GM18519 (cell line): ENCODE results near the gene NR6A1.

Source experiments
- ATAC-seq: cut with Tn5 transposase; IDR thresholded peaks from one replicate; pipeline ENCODE4 v1.9.1; 2021; ENCODE audit warnings: mild to moderate bottlenecking, moderate library complexity; ENCODE audit not compliant: unreplicated experiment, low FRiP score

The NR6A1 gene

GRCh38 chr9:124511891-124512805 lies 259.0 kb downstream of the NR6A1 start:
- no peak for ATAC-seq

GRCh38 chr9:124511426-124511840 lies 259.7 kb downstream of the NR6A1 start:
- ATAC-seq: no peak

- no peak for ATAC-seq
Measured at GRCh38 chr9:124510650-124511425, 260.3 kb downstream of the NR6A1 start.

- no peak for ATAC-seq
Measured at GRCh38 chr9:124507880-124508423, 263.2 kb downstream of the NR6A1 start.

GRCh38 chr9:124506931-124507879 lies 263.9 kb downstream of the NR6A1 start, which contains the start of gene NR5A1:
NR5A1 (minus strand) TSS chr9:124507399; CDS start chr9:124503395, 4,004 bp downstream.
- no peak for ATAC-seq

GRCh38 chr9:124506433-124506832 lies 264.7 kb downstream of the NR6A1 start:
- no peak for ATAC-seq

GRCh38 chr9:124505901-124506346 lies 265.2 kb downstream of the NR6A1 start:
- no peak for ATAC-seq

- ATAC-seq: no peak
Measured at GRCh38 chr9:124505006-124505900, 265.9 kb downstream of the NR6A1 start.

GRCh38 chr9:124504530-124505005 lies 266.5 kb downstream of the NR6A1 start:
- ATAC-seq: no peak

GRCh38 chr9:124503713-124504529 lies 267.2 kb downstream of the NR6A1 start:
- no peak for ATAC-seq

GRCh38 chr9:124502711-124503702 lies 268.1 kb downstream of the NR6A1 start:
- no peak for ATAC-seq

GRCh38 chr9:124501771-124502320 lies 269.3 kb downstream of the NR6A1 start:
- ATAC-seq: no peak

GRCh38 chr9:124500796-124501611 lies 270.1 kb downstream of the NR6A1 start:
- ATAC-seq: no peak

GRCh38 chr9:124500028-124500795 lies 270.9 kb downstream of the NR6A1 start:
- no peak for ATAC-seq

- no peak for ATAC-seq
Measured at GRCh38 chr9:124499216-124499615, 271.9 kb downstream of the NR6A1 start.
